Cerebellar cortex (tissue), 1 donor: ENCODE results near the gene C11orf42.
"Not testable (repeated sequence)": the region's sequence is repeated elsewhere in the genome, so short reads cannot be mapped to it uniquely, and the experiment has no call there.

Experiments used
- DNase-seq: peaks from one replicate; pipeline ENCODE4 v3.0.0-alpha.2; 2015; ENCODE audit warnings: low spot score

Gene C11orf42

DNA sequence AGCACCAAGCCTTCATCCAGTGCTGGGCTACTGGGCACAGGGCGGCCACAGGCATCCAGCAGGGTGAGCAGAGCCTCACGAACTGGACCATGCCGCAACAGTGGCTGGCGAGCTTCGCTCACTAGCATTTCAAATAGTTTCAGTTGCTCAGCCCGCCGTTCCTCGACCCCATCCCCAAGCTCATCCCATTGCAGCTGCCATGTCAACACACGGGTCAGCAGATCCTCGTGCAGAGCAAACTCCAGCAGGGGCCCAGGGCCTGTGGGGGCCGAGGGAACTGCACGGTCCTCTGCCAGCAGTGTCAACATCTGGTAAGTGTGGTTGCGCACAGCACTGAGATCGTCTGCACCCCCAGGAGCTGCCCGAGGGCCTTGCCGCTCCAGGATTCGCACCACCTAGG lies 18.5 kb downstream of the C11orf42 start:
- DNase-seq, result no peak

- no peak for DNase-seq
Observed at GRCh38 chr11:6224421-6224820, 19.1 kb downstream of the C11orf42 start.

GRCh38 chr11:6225024-6225423 lies 19.7 kb downstream of the C11orf42 start:
- DNase-seq, result no peak

DNA sequence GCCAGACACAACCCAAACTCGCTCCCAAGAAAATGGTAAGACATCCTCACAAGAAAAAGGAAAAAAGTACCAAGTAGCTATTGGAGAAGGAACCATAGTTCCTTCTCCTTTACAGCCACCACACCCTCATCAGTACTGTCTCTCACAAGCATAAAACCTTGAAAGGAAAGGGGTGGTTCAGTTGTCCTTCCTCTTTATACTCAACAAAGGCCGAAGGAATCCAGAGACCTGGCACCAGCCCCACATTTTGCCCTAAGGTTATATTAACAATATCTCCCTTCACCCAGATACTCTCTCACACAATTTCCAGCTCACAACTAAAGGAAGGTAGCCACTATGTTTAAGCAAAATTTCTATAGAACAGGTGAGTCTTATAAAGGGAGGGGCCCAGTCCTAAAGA lies 20.5 kb downstream of the C11orf42 start:
- DNase-seq, result no peak

DNA sequence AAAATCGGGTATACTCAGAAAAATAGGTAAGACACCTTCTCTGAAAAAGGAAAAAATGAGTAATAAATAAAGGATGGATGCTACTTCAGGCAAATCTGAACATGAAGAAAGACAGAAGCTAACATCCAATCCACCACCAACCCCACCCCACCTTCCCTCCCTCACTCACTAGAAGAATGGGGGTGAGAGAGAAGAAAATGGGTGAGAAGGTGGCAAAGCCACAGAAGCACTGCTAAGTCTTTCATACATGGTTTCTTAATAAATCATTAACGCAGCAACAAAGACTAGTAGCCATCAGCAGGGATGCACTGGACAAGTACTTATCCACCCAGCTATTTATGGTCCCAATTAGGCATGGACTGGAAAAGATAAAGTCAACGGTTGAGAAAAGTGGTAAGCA lies 23.2 kb downstream of the C11orf42 start:
- no peak for DNase-seq

GRCh38 chr11:6229911-6230310 lies 24.6 kb downstream of the C11orf42 start:
- no peak for DNase-seq

GRCh38 chr11:6232899-6233298 lies 27.5 kb downstream of the C11orf42 start:
- peak; percentile 6 for DNase-seq

DNA sequence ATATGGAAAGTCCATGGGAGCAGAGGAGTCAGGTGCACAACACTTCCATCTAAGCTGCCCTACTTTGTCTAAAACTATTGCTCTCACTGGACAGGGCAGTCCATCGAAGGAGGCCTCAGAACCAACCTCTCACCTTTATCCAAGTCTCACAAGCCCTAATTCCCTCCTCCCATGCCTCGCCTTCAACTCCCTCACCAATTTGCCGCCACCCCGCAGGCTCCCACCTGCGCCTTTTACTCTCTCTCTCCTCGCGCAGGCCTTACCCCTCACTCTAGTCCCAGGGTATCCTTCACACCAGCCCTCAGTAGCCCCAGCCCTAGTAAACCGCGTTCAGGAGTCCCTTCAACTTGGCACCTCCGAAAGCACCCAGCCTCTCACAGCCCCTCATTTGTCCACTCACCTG lies 28.6 kb downstream of the C11orf42 start:
- no peak for DNase-seq

DNA sequence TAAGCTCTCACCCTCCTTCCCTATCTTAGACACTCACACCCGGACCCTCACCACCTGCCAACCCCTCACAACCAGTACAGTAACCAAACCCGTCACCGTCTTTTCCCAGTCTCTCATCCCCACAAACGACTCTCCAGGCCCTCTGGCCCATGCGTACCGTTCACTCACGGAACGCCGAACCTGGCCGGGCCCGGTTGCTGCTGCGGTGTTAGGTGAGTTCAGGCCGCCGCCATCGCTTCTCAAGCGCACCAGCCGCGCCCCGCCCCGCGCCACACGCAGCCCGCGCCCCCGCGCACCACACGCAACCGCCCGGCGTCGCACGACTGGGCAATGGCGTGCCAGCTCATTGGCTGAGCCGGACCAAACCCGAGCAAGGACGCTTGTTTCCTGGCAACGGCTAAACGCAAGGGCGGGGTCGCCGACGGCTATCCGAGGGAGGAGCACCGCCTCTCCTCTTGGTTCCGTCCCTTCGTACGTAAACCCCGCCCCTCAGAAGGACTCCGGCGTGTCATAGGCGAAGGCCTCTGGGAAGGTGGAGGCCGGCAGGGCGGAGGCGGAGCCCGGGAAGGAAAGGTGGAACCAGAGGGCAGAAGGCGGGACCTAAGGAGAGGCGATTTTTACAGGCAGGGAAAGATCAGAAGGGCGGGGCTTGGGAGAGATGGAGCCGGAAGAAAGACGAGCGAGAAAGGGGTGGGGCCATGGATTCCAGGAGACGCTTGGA lies 29.2 kb downstream of the C11orf42 start, which contains the start of gene FHIP1B:
FHIP1B (minus strand) TSS at position 250 of the 721 bp plus-strand sequence. CDS start 10,120 bp downstream, outside the sequence.
- DNase-seq, result peak; percentile 100

DNA sequence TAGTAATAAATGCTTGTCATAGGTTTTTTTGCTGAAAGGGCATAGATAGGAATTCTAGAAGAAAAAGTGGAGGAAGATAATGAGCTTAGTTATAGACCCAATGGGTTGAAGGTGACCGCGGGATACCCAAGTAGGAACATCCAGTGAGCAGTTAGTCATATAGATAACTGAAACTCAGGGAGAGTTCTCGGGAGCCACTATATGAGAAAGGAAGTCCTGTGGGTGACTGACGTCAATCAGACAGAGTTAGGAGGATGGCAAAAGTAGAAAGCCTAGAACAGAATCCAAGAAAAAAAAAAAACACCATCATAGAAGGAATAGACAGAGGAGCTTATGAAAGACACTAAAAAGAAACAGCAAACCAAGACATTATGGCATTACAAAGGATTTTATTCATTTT lies 31.9 kb downstream of the C11orf42 start:
- DNase-seq, result no peak

DNA sequence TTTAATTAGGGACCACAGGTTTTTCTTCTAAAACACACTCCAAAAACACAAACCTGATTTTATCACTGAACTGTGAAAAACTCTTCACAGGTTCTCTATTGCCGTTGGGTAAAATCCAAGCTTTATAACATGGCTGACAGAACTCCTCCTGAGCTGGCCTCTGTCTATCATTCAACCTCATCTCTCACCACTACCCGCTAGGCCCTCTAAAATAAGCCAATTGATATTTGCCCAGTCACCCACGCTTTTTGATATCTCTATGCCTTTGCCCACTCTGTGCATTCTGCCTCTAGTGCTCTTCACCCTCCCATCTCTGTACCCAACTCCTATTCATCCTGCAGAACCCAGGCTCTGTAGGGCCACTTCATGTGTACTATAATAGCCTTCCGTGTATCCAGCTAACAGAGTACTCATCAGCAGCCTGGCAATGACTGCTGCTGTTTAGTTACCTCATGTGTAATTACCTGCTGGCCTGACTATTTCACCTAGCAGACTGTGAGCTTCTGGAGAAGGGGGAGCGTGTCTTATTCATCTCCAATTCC lies 32.5 kb downstream of the C11orf42 start:
- no peak for DNase-seq

- no peak for DNase-seq
Observed at GRCh38 chr11:6238902-6239301, 33.5 kb downstream of the C11orf42 start, which contains the start of gene CNGA4. Gene CNGA4, plus strand, starts transcription at chr11:6239089. Its CDS starts 118 bp downstream, at chr11:6239207.

DNA sequence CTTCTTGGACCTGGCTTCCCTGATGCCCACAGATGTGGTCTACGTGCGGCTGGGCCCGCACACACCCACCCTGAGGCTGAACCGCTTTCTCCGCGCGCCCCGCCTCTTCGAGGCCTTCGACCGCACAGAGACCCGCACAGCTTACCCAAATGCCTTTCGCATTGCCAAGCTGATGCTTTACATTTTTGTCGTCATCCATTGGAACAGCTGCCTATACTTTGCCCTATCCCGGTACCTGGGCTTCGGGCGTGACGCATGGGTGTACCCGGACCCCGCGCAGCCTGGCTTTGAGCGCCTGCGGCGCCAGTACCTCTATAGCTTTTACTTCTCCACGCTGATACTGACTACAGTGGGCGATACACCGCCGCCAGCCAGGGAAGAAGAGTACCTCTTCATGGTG lies 34.8 kb downstream of the C11orf42 start:
- DNase-seq, result no peak

GRCh38 chr11:6240781-6241180 lies 35.4 kb downstream of the C11orf42 start:
- no peak for DNase-seq

DNA sequence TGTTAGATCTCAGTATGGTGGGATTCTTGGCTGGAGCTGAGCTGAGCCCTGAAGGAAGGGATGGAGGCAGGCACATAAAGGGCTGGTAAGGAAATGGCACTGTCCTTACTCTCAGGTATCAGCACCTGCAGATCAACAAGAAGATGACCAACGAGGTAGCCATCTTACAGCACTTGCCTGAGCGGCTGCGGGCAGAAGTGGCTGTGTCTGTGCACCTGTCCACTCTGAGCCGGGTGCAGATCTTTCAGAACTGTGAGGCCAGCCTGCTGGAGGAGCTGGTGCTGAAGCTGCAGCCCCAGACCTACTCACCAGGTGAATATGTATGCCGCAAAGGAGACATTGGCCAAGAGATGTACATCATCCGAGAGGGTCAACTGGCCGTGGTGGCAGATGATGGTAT lies 36.0 kb downstream of the C11orf42 start:
- DNase-seq, result no peak

- no peak for DNase-seq
Observed at GRCh38 chr11:6245536-6245935, 40.2 kb downstream of the C11orf42 start.

GRCh38 chr11:6248248-6248647 lies 42.9 kb downstream of the C11orf42 start:
- DNase-seq, result no peak

- DNase-seq, result not testable (repeated sequence)
Observed at GRCh38 chr11:6248897-6249296, 43.5 kb downstream of the C11orf42 start.

GRCh38 chr11:6249770-6250555 lies 44.6 kb downstream of the C11orf42 start:
- no peak for DNase-seq

DNA sequence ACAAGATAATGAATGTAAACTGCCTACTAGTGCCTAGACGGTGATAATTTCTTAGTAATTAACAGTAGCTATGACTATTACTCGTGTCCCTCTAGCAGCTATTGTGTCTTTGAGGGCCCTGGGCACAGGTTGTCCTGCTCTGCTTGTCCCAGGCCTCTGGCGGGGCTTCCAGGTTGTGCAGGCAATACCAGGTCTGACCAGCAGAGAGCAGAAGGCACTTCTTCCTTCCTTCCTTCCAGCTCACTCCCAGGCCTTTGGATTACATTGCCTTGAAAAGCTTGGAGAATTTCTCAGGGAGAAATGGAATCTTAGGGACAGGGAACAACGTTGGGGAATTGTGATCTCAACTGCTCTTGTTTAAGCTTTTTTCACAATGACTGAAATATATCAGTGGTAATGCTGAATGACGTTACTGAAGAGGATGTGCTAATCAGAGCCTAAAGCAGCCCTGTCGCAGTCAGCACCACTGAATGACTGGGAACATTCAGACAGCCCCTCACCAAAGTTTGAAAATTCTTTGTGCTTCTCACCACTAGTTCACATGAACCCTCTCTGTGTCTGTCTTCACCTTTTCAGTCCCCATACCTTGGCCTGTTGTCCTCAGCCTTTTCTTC lies 45.9 kb downstream of the C11orf42 start:
- DNase-seq, result peak; percentile 90

- peak; percentile 58 for DNase-seq
Observed at GRCh38 chr11:6251990-6252473, 46.7 kb downstream of the C11orf42 start.

DNA sequence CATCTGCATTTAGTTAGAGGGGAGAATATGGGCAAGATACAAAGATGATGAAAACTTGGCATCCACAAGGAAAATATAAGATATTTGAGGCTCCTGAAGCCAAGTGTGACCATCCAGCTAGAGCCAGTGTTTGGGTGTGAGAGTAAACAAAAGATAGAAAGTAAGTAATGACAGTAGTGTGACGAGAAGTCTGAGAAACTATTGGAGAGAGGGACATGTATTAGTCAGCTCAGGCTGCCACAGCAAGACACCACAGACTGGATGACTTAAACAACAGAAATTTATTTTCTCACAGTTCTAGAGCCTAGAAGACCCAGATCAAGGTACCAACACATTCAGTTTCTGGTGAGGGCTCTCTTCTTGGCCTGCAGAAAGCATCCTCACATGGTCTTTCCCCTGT lies 47.8 kb downstream of the C11orf42 start:
- DNase-seq, result no peak
